ENCODE data around the gene TLE4.
A peak's percentile ranks its signal among the peaks of the same experiment; 100 is the strongest.

Gene TLE4

DNA sequence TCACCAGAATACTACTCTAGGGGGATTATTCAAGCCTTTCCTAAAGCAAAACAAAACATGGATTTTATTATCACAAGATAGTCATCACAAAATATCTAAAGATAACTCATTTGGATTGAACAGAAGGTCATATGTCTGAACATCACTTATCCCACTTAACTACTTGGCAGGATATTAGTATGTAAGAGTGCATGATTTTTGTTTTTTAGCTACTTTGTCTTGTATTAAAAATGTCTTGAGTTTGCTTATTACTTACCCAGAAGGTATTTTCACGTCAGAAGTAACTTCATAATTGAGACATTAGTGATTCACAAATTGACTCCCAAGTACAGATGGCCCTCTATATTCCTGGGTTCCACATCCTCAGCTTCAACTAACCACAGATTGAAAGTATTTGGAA is 113.8 kb downstream of the TLE4 start:
- no peak overlapping the region for H3K27ac Mint-ChIP-seq
- H3K4me3 Mint-ChIP-seq, result no peak overlapping the region

DNA sequence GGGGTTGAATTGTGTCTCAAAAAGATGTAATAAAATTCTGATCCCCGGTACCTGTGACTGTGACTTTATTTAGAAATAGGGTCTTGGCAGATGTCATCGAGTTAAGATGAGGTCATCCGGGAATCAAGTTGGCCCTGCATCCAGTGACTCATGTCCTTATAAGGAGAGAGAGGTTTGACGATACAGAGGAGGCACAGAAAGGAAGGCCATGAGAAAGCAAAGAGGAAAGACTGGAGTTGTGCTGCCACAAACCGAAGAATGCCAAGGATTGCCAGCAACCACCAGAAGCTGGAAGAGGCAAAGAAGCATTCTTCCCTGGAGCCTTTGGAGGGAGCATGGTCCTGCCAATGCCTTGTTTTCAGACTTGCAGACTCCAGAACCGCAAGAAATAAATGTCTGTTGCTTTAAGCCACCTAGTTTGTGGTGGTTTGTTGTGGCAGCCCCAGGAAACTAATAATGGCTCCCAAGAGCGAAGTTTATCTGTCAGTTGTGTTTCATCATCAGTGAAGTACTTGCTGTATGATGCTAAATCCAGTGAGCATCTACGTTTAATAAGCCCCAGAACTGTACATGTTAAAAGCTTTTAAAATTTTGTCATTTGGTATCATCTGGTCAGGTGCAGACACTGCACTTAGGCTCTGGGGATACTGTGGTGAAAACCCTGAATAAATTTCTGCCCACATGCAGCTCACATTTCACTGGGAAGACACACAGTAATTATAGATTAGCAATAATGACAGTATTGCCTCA is 114.8 kb downstream of the TLE4 start:
- Mint-ChIP-seq H3K27me3 (ENCODE audit: low read depth, poor library complexity) (peaks cover 2% of the 10 kb centered on the region), H3K4me3 (no peak overlapping the region), H3K27ac (peak overlapping the region; percentile 84), H3K4me1 (peaks cover 68% of the 10 kb centered on the region), H3K36me3 (ENCODE audit: low read depth) (peaks cover 71% of the 10 kb centered on the region), H3K9me3 (no peaks in the 10 kb centered on the region)
- TF ChIP-seq, protein P1, sequence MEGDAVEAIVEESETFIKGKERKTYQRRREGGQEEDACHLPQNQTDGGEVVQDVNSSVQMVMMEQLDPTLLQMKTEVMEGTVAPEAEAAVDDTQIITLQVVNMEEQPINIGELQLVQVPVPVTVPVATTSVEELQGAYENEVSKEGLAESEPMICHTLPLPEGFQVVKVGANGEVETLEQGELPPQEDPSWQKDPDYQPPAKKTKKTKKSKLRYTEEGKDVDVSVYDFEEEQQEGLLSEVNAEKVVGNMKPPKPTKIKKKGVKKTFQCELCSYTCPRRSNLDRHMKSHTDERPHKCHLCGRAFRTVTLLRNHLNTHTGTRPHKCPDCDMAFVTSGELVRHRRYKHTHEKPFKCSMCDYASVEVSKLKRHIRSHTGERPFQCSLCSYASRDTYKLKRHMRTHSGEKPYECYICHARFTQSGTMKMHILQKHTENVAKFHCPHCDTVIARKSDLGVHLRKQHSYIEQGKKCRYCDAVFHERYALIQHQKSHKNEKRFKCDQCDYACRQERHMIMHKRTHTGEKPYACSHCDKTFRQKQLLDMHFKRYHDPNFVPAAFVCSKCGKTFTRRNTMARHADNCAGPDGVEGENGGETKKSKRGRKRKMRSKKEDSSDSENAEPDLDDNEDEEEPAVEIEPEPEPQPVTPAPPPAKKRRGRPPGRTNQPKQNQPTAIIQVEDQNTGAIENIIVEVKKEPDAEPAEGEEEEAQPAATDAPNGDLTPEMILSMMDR (IDR thresholded peaks at IDR 0.05), result no peak
- DNase-seq, result no peak

More for the DNA sequence above, 113.8 kb downstream of the TLE4 start:
- H3K36me3 Mint-ChIP-seq (ENCODE audit: low read depth), result peaks cover 71% of the 10 kb centered on the region
- no peaks in the 10 kb centered on the region for H3K27me3 Mint-ChIP-seq (ENCODE audit: low read depth, poor library complexity)
- DNase-seq, result no peak
- TF ChIP-seq, protein P1 (IDR thresholded peaks at IDR 0.05), result no peak
- H3K4me1 Mint-ChIP-seq, result peaks cover 69% of the 10 kb centered on the region
- H3K9me3 Mint-ChIP-seq, result peaks cover under 1% of the 10 kb centered on the region

DNA sequence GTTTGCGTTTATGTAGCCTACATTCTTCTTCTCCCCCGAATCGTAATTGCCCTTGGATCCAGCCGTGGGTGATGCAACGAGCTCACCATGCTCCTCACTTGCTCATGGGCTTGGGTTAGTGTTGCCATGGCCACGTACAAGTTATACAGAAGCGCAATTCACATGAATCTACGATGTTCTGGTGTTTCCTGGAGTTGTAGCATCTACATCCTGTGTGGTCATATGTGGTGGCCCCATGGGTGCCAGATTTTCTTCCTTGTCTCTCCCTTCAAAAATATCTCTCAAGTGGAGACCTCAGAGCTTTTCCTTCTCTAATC is 115.3 kb downstream of the TLE4 start:
- peaks cover 68% of the 10 kb centered on the region for H3K4me1 Mint-ChIP-seq
- H3K4me3 Mint-ChIP-seq, result no peak overlapping the region
- no peaks in the 10 kb centered on the region for H3K9me3 Mint-ChIP-seq
- no peak for DNase-seq
- no peak overlapping the region for H3K27ac Mint-ChIP-seq
- peaks cover 76% of the 10 kb centered on the region for H3K36me3 Mint-ChIP-seq (ENCODE audit: low read depth)
- TF ChIP-seq, protein P1 (IDR thresholded peaks at IDR 0.05), result no peak
- peaks cover 3% of the 10 kb centered on the region for H3K27me3 Mint-ChIP-seq (ENCODE audit: low read depth, poor library complexity)

DNA sequence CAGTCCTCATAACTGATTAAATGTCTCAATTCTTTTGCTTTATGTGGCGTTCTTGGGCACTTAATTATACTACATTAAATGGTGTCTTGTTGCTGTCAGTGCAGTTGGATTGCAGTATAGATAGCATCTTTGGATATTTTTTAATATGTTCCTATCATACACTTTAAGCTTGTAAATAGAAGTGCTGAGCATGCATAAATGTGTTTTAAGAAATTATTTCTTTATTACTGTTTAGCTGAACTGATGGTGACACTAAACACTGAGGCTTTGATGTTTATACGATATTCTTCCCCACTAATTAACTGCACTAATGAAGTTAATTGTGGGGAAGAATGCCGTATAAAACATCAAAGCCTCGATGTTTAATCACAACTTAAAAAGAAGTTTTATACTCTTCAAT is 116.6 kb downstream of the TLE4 start:
- TF ChIP-seq, protein P1 (IDR thresholded peaks at IDR 0.05), result no peak
- Mint-ChIP-seq H3K4me1 (peaks cover 68% of the 10 kb centered on the region), H3K36me3 (ENCODE audit: low read depth) (peaks cover 78% of the 10 kb centered on the region), H3K4me3 (no peak overlapping the region), H3K27ac (no peak overlapping the region), H3K9me3 (no peaks in the 10 kb centered on the region), H3K27me3 (ENCODE audit: low read depth, poor library complexity) (peaks cover 3% of the 10 kb centered on the region)
- DNase-seq, result no peak

DNA sequence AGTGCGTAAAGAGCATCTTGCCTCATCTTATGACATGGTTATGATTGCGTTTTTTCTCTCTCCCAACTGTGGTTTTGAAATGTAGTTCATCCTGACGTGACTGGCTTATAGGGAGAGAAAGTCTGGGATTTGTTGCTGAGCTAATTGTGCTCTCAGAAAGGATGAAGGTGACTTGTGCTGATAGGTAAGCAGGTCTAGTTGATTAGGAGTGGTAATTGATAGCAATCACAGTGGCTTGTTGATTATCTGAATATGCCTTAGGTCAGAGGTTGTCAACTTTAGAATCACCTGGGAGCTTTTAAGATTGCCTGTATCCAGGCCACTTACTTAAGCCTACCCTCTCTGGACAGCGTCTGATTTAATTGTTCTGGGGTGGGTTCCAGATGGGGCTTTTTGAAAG is 117.8 kb downstream of the TLE4 start:
- H3K27ac Mint-ChIP-seq, result no peak overlapping the region
- H3K4me1 Mint-ChIP-seq, result peaks cover 80% of the 10 kb centered on the region
- TF ChIP-seq, protein P1 (IDR thresholded peaks at IDR 0.05), result no peak
- H3K36me3 Mint-ChIP-seq (ENCODE audit: low read depth), result peaks cover 67% of the 10 kb centered on the region
- no peak overlapping the region for H3K4me3 Mint-ChIP-seq
- H3K9me3 Mint-ChIP-seq, result no peaks in the 10 kb centered on the region
- peaks cover 3% of the 10 kb centered on the region for H3K27me3 Mint-ChIP-seq (ENCODE audit: low read depth, poor library complexity)
- no peak for DNase-seq

DNA sequence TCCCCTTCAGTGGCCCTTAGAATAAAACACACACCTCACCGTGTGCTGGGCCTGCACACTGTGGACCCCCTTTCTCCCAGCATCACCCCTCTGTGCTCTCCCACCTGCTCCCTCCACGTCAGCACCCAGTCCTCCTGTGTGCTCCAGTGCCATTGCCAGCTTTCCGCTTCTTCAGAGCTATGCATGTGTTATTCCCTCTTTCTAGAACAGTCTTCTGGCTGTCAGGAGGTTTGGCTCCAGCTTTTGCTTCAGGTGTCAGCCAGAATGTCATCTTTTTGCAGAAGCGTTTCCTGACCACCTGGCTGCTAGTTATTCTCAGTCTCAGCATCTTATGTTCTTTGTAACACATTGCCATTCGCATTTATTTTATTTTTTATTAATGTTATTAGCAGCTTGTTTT is 119.7 kb downstream of the TLE4 start:
- DNase-seq, result no peak
- H3K4me1 Mint-ChIP-seq, result peaks cover 83% of the 10 kb centered on the region
- H3K27ac Mint-ChIP-seq, result peak overlapping the region; percentile 38
- TF ChIP-seq, protein P1 (IDR thresholded peaks at IDR 0.05), result no peak
- H3K4me3 Mint-ChIP-seq, result no peak overlapping the region
- H3K9me3 Mint-ChIP-seq, result no peaks in the 10 kb centered on the region
- peaks cover 59% of the 10 kb centered on the region for H3K36me3 Mint-ChIP-seq (ENCODE audit: low read depth)
- H3K27me3 Mint-ChIP-seq (ENCODE audit: low read depth, poor library complexity), result peaks cover 3% of the 10 kb centered on the region

Data from nephron progenitor cell (in vitro differentiated cells).